Endothelial cell of umbilical vein (primary cell): Measurements from ENCODE around the gene NHSL2.

Experiments used
- EZH2 ChIP-seq: IDR thresholded peaks from 2 replicates; pipeline ENCODE4 v1.6.1; 2012; ENCODE audit warnings: borderline replicate concordance, low read depth, mild to moderate bottlenecking, moderate library complexity, low read length, inconsistent platforms; ENCODE audit not compliant: severe bottlenecking
- JUN ChIP-seq: IDR thresholded peaks from 2 replicates; pipeline ENCODE4 v1.6.1; 2011; ENCODE audit warnings: borderline replicate concordance, low read depth; ENCODE audit not compliant: insufficient read length, insufficient read depth
- POLR2AphosphoS5 ChIP-seq: IDR thresholded peaks from 2 replicates; pipeline ENCODE4 v1.6.1; 2012; ENCODE audit warnings: low read depth, mild to moderate bottlenecking, control low read depth, low read length, moderate library complexity; ENCODE audit not compliant: insufficient read depth
- TF ChIP-seq, protein P1 (sequence below), 2 donors: IDR thresholded peaks; 1 replicate in 1 of 2; 2 replicates in 1 of 2; pipeline ENCODE4 v1.5.1; 2011; ENCODE audit warnings: low read length in 2 of 2, mild to moderate bottlenecking in 2 of 2, moderate library complexity in 2 of 2, control low read depth in 1 of 2, inconsistent platforms in 1 of 2, low read depth in 1 of 2; ENCODE audit not compliant: insufficient read depth in 1 of 2; ENCODE audit errors: extremely low read depth in 1 of 2

DNA sequence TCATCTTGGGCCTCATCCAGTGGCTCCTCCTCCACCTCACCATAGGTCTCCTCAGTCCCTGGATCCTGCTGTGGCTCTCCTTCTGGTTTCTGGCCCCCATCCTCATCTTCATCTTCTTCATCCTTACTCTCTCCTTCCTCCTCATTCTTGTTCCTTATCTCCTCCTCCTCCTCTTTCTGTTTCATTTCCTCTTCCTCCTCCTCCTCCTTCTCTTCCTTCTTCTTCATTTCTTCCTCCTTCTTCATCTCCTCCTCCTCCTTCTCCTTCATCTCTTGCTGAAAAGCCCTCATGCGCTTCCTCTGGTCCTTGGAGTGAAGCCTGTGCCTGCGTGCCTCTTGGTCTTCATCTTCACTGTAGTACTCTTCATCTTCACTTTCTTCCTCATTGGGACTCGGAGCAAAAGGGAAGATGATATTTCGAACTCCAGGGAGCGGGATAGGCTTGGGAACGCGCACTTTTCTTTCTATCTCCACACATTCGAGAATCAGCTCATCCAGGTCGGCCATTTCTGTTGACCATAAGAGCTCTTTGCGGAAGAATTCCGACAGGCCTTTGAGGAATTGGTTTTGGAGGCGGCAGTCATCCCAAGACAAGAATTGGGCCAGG lies 219.6 kb downstream of the NHSL2 start:
- TF ChIP-seq EZH2, result no peak
- TF ChIP-seq, protein P1, sequence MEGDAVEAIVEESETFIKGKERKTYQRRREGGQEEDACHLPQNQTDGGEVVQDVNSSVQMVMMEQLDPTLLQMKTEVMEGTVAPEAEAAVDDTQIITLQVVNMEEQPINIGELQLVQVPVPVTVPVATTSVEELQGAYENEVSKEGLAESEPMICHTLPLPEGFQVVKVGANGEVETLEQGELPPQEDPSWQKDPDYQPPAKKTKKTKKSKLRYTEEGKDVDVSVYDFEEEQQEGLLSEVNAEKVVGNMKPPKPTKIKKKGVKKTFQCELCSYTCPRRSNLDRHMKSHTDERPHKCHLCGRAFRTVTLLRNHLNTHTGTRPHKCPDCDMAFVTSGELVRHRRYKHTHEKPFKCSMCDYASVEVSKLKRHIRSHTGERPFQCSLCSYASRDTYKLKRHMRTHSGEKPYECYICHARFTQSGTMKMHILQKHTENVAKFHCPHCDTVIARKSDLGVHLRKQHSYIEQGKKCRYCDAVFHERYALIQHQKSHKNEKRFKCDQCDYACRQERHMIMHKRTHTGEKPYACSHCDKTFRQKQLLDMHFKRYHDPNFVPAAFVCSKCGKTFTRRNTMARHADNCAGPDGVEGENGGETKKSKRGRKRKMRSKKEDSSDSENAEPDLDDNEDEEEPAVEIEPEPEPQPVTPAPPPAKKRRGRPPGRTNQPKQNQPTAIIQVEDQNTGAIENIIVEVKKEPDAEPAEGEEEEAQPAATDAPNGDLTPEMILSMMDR (IDR thresholded peaks at IDR 0.05; ENCODE audit: extremely low read depth in 1 of 2, insufficient read depth in 1 of 2, low read depth in 1 of 2, low read length in 2 of 2), result no peak
- TF ChIP-seq JUN, result no peak
- TF ChIP-seq POLR2AphosphoS5, result no peak
